Esophagus squamous epithelium (tissue), 5 donors: ENCODE results near the gene PTCH1. TPM values are rescaled to one million over a fixed set of nuclear protein-coding genes. Genes with fewer than 3 reads are reported as not detected.

ENCODE experiments used
- DNase-seq: peaks from one replicate; lab custom pipeline; 2025; lab: John Stamatoyannopoulos, UW
- H3K27ac ChIP-seq, 4 donors: fragments of 200-600 bp; sonication (generic); one replicate each; pipeline ENCODE4 v1.5.1; 2016 to 2019; ENCODE audit warnings: mild to moderate bottlenecking in 1 of 4
- H3K27me3 ChIP-seq, 4 donors: fragments of 200-600 bp; sonication (generic); 1 replicate in 3 of 4; 2 replicates in 1 of 4; pipeline versions ENCODE4 v1.5.1 to v1.6.0; 2017 to 2021; ENCODE audit warnings: antibody characterized with exemption in 1 of 4
- H3K36me3 ChIP-seq, 3 donors: fragments of 200-600 bp; sonication (generic); one replicate each; pipeline ENCODE4 v1.5.1; 2016 to 2019
- H3K4me1 ChIP-seq, 3 donors: fragments of 200-600 bp; sonication (generic); one replicate each; pipeline ENCODE4 v1.5.1; 2017 to 2019
- H3K4me3 ChIP-seq, 4 donors: fragments of 200-600 bp; sonication (generic); 1 replicate in 3 of 4; 2 replicates in 1 of 4; pipeline ENCODE4 v1.5.1; 2016 to 2019; ENCODE audit warnings: mild to moderate bottlenecking in 2 of 4, moderate library complexity in 1 of 4
- H3K9me3 ChIP-seq, 3 donors: fragments of 200-600 bp; sonication (generic); one replicate each; pipeline ENCODE4 v1.5.1; 2016 to 2019
- POLR2A ChIP-seq, 4 donors: fragments of 450-650 bp; IDR thresholded peaks; one replicate each; pipeline ENCODE4 v1.6.1; 2017; ENCODE audit warnings: antibody characterized with exemption in 4 of 4, mild to moderate bottlenecking in 4 of 4, moderate library complexity in 3 of 4
- WGBS, 2 donors: methylation state at CpG; one replicate each; pipeline ENCODE4 v1.1.5; 2018; 5-methylcytosine and 5-hydroxymethylcytosine counted together
- intact Hi-C: fragments of 100-400 bp; cut with DNase I; formaldehyde crosslinking; loops from one replicate; pipeline ENCODE4 v1.15.0; 2022
- total RNA-seq, 4 donors: library from RNA; depleted of rRNA; stranded (reverse); fragments of >200 nt; gene quantifications; one replicate each; pipeline ENCODE4 v1.1.0, GENCODE V29; 2016
- TF ChIP-seq, protein P1 (sequence below), 6 experiments: fragments of 450-650 bp in 4 of 6; fragments of 200-600 bp in 2 of 6; sonication (generic) in 2 of 6; IDR thresholded peaks; one replicate each; pipeline ENCODE4 v1.5.1; 2016 to 2019; ENCODE audit warnings: antibody characterized with exemption in 6 of 6, mild to moderate bottlenecking in 4 of 6, moderate library complexity in 4 of 6
- donor health status: DM: yes; HTN: yes; CAD: no.

Gene PTCH1
- total RNA-seq, 4 donors from 2014 or later: 1.9 to 11.6 (median 3.5) TPM

DNA sequence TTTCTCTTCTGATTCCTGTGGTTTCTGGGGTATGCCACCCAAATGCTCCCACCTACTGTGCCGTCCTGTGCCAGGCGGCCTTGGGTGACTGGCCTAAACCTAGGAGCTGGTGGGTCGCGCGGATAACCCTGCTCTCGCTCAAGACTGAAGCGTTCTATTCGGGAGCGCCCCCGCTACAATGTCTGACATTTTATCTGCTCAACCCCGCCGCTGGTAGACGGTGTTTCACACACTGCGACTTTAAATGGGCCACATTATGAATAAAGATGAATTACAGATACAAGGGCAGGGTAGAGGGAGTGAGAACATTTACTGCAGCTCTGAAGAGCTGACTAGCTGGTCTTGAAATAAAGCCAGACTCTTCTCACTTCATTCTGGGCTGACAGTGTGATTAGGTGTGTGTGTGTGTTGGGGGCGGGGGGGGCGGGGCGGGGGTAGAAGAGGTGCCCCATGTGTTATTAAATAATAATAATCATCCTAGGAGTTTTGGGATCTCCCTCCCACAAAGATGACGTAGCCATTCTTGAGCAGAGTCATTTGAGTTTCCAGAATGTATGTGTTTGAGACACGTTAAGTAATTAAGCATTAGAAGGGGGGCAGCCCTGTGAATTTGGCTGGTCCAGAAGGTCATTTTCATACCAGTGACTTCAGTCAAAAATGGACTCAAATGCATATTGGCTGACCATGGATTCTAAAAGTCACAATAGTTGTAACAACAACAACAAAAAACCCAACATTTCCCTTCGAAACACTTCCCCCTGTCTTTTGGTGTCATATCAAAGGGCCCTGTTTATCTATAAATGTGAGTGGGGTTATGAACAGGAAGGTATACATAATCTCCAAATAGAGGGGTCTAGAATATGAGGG, 1.0 kb upstream of the PTCH1 start:
- intact Hi-C loops: no loop called here
- TF ChIP-seq, protein P1, sequence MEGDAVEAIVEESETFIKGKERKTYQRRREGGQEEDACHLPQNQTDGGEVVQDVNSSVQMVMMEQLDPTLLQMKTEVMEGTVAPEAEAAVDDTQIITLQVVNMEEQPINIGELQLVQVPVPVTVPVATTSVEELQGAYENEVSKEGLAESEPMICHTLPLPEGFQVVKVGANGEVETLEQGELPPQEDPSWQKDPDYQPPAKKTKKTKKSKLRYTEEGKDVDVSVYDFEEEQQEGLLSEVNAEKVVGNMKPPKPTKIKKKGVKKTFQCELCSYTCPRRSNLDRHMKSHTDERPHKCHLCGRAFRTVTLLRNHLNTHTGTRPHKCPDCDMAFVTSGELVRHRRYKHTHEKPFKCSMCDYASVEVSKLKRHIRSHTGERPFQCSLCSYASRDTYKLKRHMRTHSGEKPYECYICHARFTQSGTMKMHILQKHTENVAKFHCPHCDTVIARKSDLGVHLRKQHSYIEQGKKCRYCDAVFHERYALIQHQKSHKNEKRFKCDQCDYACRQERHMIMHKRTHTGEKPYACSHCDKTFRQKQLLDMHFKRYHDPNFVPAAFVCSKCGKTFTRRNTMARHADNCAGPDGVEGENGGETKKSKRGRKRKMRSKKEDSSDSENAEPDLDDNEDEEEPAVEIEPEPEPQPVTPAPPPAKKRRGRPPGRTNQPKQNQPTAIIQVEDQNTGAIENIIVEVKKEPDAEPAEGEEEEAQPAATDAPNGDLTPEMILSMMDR (IDR thresholded peaks at IDR 0.05): no peak
- no peak for TF ChIP-seq POLR2A (IDR thresholded peaks at IDR 0.05)
- Histone ChIP-seq H3K36me3 (no peaks in the 10 kb centered on the region), H3K4me3 (peak overlapping the region in 3 of 4 donors; percentile 57 to 73 (median 60)), H3K27me3 (peaks cover 0 to 42% (median 0%) of the 10 kb centered on the region in 4 donors), H3K27ac (peak overlapping the region in 1 of 4 donors; percentile 76), H3K9me3 (peaks cover 0 to 5% (median 5%) of the 10 kb centered on the region in 3 donors), H3K4me1 (peaks cover 16 to 36% (median 21%) of the 10 kb centered on the region in 3 donors)
- no peak for DNase-seq
- WGBS, 2 donors: 72 to 74% methylated on average over 9 to 16 of the region's 20 CpGs

GRCh38 chr9:95516221-95516733, 494 bp downstream of the PTCH1 start:
- Histone ChIP-seq H3K27ac (peak overlapping the region in 3 of 4 donors; percentile 45 to 76 (median 61)), H3K4me1 (peaks cover 19 to 51% (median 25%) of the 10 kb centered on the region in 3 donors), H3K27me3 (peaks cover 0 to 42% (median 0%) of the 10 kb centered on the region in 4 donors), H3K36me3 (no peaks in the 10 kb centered on the region), H3K9me3 (peaks cover 0 to 5% (median 5%) of the 10 kb centered on the region in 3 donors), H3K4me3 (peak overlapping the region; percentile 41 to 73 (median 58))
- no peak for DNase-seq
- intact Hi-C loops: no loop called here
- WGBS, 2 donors: 0 to 1% methylated on average over 20 to 30 of the region's 69 CpGs
- TF ChIP-seq, protein P1 (IDR thresholded peaks at IDR 0.05): no peak
- TF ChIP-seq POLR2A (IDR thresholded peaks at IDR 0.05): no peak

GRCh38 chr9:95515272-95516113, 1.3 kb downstream of the PTCH1 start:
- intact Hi-C loops: no loop called here
- Histone ChIP-seq H3K4me1 (peaks cover 19 to 52% (median 25%) of the 10 kb centered on the region in 3 donors), H3K9me3 (peaks cover 0 to 5% (median 5%) of the 10 kb centered on the region in 3 donors), H3K27ac (no peak overlapping the region), H3K4me3 (peak overlapping the region; percentile 41 to 73 (median 58)), H3K27me3 (peaks cover 0 to 42% (median 0%) of the 10 kb centered on the region in 4 donors), H3K36me3 (no peaks in the 10 kb centered on the region)
- TF ChIP-seq, protein P1 (IDR thresholded peaks at IDR 0.05): no peak
- no peak for TF ChIP-seq POLR2A (IDR thresholded peaks at IDR 0.05)
- DNase-seq: no peak
- WGBS, 2 donors: 8 to 76% methylated on average over 3 to 29 of the region's 48 CpGs

DNA sequence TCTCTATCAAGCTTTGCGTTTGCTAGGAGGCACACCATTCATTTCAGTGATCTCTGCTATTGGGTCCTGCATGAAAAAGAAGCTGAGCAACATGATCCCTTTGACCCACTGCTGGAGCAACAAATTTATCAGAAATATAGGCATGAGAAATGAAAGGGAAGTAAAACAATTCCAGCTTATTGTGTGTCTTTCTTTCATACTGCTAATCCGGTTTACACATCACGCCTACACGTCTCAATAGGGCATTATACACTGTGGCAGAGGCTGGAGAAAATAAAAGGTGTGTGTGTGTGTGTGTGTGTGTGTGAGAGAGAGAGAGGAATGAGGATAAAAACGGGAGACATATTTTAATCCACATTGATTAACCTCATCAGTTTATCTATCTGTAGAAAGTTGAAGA, 2.4 kb downstream of the PTCH1 start:
- no peak for DNase-seq
- intact Hi-C loops: no loop called here
- no peak overlapping the region for H3K4me3 ChIP-seq
- H3K9me3 ChIP-seq: peaks cover 0 to under 1% (median 0%) of the 10 kb centered on the region in 3 donors
- H3K4me1 ChIP-seq: peaks cover 19 to 63% (median 25%) of the 10 kb centered on the region in 3 donors
- H3K36me3 ChIP-seq: no peaks in the 10 kb centered on the region
- H3K27me3 ChIP-seq: peaks cover 0 to 42% (median 0%) of the 10 kb centered on the region in 4 donors
- H3K27ac ChIP-seq: no peak overlapping the region
- TF ChIP-seq POLR2A (IDR thresholded peaks at IDR 0.05): no peak
- TF ChIP-seq, protein P1 (IDR thresholded peaks at IDR 0.05): no peak
- 57 to 64% methylated on average over 5 of the region's 5 CpGs for WGBS, 2 donors
